ENCODE data around the gene ASS1. TPM values are rescaled to one million over a fixed set of nuclear protein-coding genes. Genes with fewer than 3 reads are reported as not detected.

The ASS1 gene
- total RNA-seq, 1 experiment from 2014 or later = 5.8 TPM

DNA sequence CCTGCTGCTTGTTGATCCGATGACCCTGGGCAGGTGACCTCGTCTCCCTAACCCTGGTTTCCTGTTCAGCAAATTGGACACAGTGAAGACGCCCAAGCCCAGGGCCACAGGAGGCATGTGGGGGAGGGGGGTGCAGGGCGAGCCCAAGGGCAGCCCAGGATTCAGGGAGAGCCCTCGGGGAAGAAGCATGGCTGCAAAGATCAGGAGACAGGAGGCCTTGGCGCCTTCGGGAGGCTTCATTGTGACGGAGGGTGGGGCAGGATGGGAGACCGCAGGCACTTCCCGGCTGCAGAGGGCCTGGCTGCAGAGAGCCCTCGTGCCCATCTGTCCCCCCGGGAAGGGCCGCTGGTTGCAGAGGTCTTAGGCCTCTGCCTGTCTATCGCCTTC lies 6.2 kb downstream of the ASS1 start:
- H3K4me3 ChIP-seq (ENCODE audit: low read depth, low read length, poor library complexity, severe bottlenecking) = no peak overlapping the region
- H3K27ac ChIP-seq (ENCODE audit: low read depth, low read length, poor library complexity, severe bottlenecking) = no peak overlapping the region
- no peak for DNase-seq (ENCODE audit: low spot score)
- intact Hi-C loops (cut with micrococcal nuclease; ENCODE audit: unreplicated experiment) = no loop called here
- no TSS peak for BruUV-seq (replicated peaks)
- TF ChIP-seq EZH2 (IDR thresholded peaks at IDR 0.05; ENCODE audit: borderline replicate concordance, low read depth, low read length, poor library complexity, severe bottlenecking) = no peak
- TF ChIP-seq, protein P1, sequence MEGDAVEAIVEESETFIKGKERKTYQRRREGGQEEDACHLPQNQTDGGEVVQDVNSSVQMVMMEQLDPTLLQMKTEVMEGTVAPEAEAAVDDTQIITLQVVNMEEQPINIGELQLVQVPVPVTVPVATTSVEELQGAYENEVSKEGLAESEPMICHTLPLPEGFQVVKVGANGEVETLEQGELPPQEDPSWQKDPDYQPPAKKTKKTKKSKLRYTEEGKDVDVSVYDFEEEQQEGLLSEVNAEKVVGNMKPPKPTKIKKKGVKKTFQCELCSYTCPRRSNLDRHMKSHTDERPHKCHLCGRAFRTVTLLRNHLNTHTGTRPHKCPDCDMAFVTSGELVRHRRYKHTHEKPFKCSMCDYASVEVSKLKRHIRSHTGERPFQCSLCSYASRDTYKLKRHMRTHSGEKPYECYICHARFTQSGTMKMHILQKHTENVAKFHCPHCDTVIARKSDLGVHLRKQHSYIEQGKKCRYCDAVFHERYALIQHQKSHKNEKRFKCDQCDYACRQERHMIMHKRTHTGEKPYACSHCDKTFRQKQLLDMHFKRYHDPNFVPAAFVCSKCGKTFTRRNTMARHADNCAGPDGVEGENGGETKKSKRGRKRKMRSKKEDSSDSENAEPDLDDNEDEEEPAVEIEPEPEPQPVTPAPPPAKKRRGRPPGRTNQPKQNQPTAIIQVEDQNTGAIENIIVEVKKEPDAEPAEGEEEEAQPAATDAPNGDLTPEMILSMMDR (conservative IDR thresholded peaks at IDR 0.05; ENCODE audit: low read depth, low read length) = no peak
- CTCF ChIA-PET = no interaction called here
- POLR2A ChIA-PET (ENCODE audit: low non-redundant PET) = no interaction called here
- no peaks in the 10 kb centered on the region for H3K27me3 ChIP-seq (replicated peaks; ENCODE audit: insufficient read depth, low read depth, low read length, poor library complexity)
- no peaks in the 10 kb centered on the region for H3K9me3 ChIP-seq (ENCODE audit: low read depth, low read length, poor library complexity, severe bottlenecking)
- H3K36me3 ChIP-seq (ENCODE audit: insufficient read depth, low read length, poor library complexity, severe bottlenecking) = no peaks in the 10 kb centered on the region
- peaks cover 30% of the 10 kb centered on the region for H3K4me1 ChIP-seq (ENCODE audit: insufficient read depth, low read length, poor library complexity, severe bottlenecking)

DNA sequence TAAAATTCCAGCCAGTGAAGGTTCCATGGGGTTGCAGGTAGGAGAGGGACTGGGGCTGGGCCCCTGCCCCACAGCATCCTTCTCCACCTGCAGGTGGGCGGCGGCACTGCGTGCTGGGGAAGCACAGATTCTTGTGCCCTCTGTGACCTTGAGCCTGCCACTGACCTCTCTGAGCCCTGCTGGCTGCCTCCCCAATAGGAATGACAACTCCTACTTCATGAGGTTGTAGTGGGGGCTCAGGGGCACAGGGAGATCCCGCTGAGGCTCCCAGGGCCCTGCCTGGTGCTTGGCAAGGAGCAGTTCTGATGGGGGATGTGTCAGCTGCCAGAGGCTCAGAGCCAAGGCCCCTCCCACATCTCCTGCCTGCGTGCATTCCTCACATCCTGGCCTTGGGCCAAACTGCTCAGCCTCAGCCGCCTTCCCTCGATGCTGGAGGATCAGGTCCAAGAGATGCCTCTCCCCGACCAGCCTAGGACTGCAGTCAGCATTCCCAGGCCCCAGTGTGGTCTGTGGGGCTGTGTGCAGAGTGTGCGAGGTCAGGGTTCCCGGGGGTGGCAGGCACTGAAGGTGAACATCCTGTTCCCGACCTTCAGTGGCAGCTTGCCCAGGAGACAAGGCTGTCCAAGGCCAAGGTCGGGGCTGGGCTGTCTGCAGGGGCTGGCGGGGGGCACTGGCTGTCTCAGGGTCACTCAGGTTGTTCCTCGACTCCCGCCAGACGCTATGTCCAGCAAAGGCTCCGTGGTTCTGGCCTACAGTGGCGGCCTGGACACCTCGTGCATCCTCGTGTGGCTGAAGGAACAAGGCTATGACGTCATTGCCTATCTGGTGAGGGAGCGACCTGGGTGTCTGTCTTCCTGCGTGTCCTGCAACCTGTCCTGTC lies 7.0 kb downstream of the ASS1 start:
- no peak for TF ChIP-seq EZH2 (IDR thresholded peaks at IDR 0.05; ENCODE audit: borderline replicate concordance, low read depth, low read length, poor library complexity, severe bottlenecking)
- TF ChIP-seq, protein P1 (conservative IDR thresholded peaks at IDR 0.05; ENCODE audit: low read depth, low read length) = peak; percentile 72
- intact Hi-C loops (cut with micrococcal nuclease; ENCODE audit: unreplicated experiment) = no loop called here

DNA sequence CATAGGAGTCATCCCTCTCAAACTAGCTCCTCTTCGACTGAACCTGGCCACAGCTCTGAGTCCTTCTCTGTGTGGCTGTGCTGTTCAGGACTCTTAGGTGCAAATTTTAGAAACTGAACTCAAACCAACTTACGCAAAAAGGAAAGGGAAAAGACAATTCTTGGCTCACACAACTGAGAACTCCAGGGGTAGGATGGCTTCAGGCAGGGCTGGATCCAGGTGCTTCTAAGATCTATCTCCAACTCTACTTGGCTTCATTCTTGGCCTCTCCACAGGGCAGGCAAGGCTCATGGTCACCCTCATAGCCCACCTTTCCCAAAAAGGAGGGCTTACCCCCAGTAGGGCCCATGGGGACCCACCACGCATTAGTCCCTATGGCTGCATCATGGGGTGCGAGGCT lies 8.1 kb downstream of the ASS1 start:
- Histone ChIP-seq H3K27ac (ENCODE audit: low read depth, low read length, poor library complexity, severe bottlenecking) (no peak overlapping the region), H3K4me1 (ENCODE audit: insufficient read depth, low read length, poor library complexity, severe bottlenecking) (peaks cover 12% of the 10 kb centered on the region)
- POLR2A ChIA-PET (ENCODE audit: low non-redundant PET) = interaction anchor here (0.5 kb wide), 1 partner anchor 233 kb away, joined by 5 read pairs; no protein-coding TSS in a partner anchor

More for the DNA sequence above, 7.0 kb downstream of the ASS1 start:
- ChIA-PET POLR2A (ENCODE audit: low non-redundant PET) (no interaction called here), CTCF (interaction anchor here (0.6 kb wide), 1 partner anchor 511 kb away, joined by 5 read pairs; no protein-coding TSS in a partner anchor)
- Histone ChIP-seq H3K4me1 (ENCODE audit: insufficient read depth, low read length, poor library complexity, severe bottlenecking) (peaks cover 23% of the 10 kb centered on the region), H3K9me3 (ENCODE audit: low read depth, low read length, poor library complexity, severe bottlenecking) (no peaks in the 10 kb centered on the region), H3K27ac (ENCODE audit: low read depth, low read length, poor library complexity, severe bottlenecking) (no peak overlapping the region), H3K36me3 (ENCODE audit: insufficient read depth, low read length, poor library complexity, severe bottlenecking) (no peaks in the 10 kb centered on the region), H3K27me3 (replicated peaks; ENCODE audit: insufficient read depth, low read depth, low read length, poor library complexity) (no peaks in the 10 kb centered on the region), H3K4me3 (ENCODE audit: low read depth, low read length, poor library complexity, severe bottlenecking) (no peak overlapping the region)
- BruUV-seq (replicated peaks) = no TSS peak
- DNase-seq (ENCODE audit: low spot score) = peak; percentile 93

More for the DNA sequence above, 8.1 kb downstream of the ASS1 start:
- no peak for TF ChIP-seq EZH2 (IDR thresholded peaks at IDR 0.05; ENCODE audit: borderline replicate concordance, low read depth, low read length, poor library complexity, severe bottlenecking)
- TF ChIP-seq, protein P1 (conservative IDR thresholded peaks at IDR 0.05; ENCODE audit: low read depth, low read length) = no peak
- Histone ChIP-seq H3K27me3 (replicated peaks; ENCODE audit: insufficient read depth, low read depth, low read length, poor library complexity) (no peaks in the 10 kb centered on the region), H3K4me3 (ENCODE audit: low read depth, low read length, poor library complexity, severe bottlenecking) (no peak overlapping the region), H3K9me3 (ENCODE audit: low read depth, low read length, poor library complexity, severe bottlenecking) (no peaks in the 10 kb centered on the region), H3K36me3 (ENCODE audit: insufficient read depth, low read length, poor library complexity, severe bottlenecking) (no peaks in the 10 kb centered on the region)
- BruUV-seq (replicated peaks) = no TSS peak
- CTCF ChIA-PET = no interaction called here
- no peak for DNase-seq (ENCODE audit: low spot score)
- intact Hi-C loops (cut with micrococcal nuclease; ENCODE audit: unreplicated experiment) = no loop called here
